ENCODE results near the gene RAD18. TPM values are rescaled to one million over a fixed set of nuclear protein-coding genes. Genes with fewer than 3 reads are reported as not detected.

Gene RAD18
- polyA plus RNA-seq, 4 donors, result 5.5 to 16.3 (median 8.1) TPM

DNA sequence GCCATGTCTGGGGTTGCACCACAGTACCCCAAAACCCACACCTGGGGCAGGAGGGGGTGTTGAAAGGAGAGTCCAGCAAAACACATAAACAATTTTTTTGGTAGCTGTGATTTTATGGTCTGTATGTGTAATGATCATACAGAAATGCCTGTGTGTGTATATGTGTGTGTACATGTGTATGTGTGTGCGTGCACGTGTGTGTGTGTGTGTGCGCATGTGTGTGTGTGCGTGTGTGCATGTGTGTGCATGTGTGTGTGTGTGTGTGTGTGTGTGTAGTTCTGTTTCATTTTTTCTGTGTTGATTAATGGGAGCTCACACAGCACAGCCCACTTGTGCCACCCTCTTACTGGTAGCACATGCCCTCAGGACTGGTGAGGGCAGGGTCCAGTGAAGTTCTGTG lies 97.6 kb downstream of the RAD18 start:
- Histone ChIP-seq H3K36me3 (ENCODE audit: control insufficient read depth in 3 of 3, insufficient read depth in 2 of 3, low read depth in 1 of 3, low read length in 3 of 3) (no peaks in the 10 kb centered on the region), H3K4me3 (ENCODE audit: low read depth in 1 of 3, low read length in 3 of 3) (no peak overlapping the region), H3K27me3 (ENCODE audit: control insufficient read depth in 3 of 3, insufficient read depth in 3 of 3, low read length in 3 of 3) (no peaks in the 10 kb centered on the region), H3K9me3 (ENCODE audit: control insufficient read depth in 2 of 2, insufficient read depth in 1 of 2, low read depth in 1 of 2, low read length in 1 of 2) (peaks cover 0 to 2% of the 10 kb centered on the region in 2 donors), H3K27ac (ENCODE audit: low read depth in 1 of 3, low read length in 2 of 3) (no peak overlapping the region), H3K4me1 (ENCODE audit: control insufficient read depth in 3 of 3, insufficient read depth in 2 of 3, low read depth in 1 of 3, low read length in 2 of 3) (no peaks in the 10 kb centered on the region)
- whole genome bisulfite sequencing, 3 donors, result 94 to 100% (median 95%) methylated on average over 4 of the region's 4 CpGs
- DNase-seq (no peak), FAIRE-seq (no peak)

DNA sequence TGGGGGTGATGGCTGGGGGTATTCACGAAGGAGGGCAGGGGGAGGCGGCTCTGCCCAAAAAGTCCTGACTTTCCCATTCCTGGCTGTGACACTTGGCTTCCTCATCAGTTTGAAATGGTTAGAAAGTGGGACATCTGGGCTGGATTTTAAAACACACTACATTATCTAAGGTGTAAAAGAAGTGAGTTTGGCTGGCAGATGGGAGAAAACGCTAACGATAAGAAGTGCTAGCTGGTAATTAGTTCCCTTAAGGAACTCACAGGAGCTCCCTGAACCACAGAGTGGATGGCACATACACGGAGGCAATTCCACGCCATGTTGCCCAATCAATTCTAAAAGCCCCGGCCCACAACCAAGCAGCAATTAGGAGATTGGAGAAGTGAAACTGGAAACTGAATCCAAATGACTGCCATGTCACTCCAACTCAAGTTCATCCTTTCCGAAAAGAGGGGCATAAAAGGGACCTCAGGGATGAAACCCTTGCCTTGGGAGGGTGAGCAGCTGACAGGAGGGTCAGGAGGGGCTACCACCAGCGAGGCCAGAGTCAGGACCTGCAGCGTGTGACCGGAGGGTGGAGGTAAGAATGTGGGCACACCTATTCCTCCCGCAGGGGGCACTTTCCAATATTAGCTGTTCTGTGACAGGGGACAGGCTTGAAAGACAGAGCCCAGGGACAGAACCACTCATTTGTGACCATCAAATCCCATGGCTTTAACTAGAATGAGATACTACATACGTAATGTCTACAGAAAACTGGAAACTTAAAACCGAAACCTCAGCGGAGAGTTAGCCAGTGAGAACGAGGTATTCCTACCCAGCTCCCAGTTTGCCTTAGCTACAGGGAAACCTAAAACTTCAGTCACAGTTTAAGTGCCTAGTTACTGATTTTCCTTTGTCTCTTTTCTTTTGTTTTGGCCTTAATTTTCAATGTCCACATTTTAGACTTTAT lies 98.6 kb downstream of the RAD18 start:
- FAIRE-seq, result no peak
- H3K27ac ChIP-seq (ENCODE audit: low read depth in 1 of 3, low read length in 2 of 3), result no peak overlapping the region
- WGBS, 3 donors, result 86 to 94% (median 89%) methylated on average over 16 of the region's 16 CpGs
- H3K27me3 ChIP-seq (ENCODE audit: control insufficient read depth in 3 of 3, insufficient read depth in 3 of 3, low read length in 3 of 3), result no peaks in the 10 kb centered on the region
- no peaks in the 10 kb centered on the region for H3K4me1 ChIP-seq (ENCODE audit: control insufficient read depth in 3 of 3, insufficient read depth in 2 of 3, low read depth in 1 of 3, low read length in 2 of 3)
- DNase-seq, result no peak
- no peaks in the 10 kb centered on the region for H3K36me3 ChIP-seq (ENCODE audit: control insufficient read depth in 3 of 3, insufficient read depth in 2 of 3, low read depth in 1 of 3, low read length in 3 of 3)
- peaks cover 0 to 2% of the 10 kb centered on the region in 2 donors for H3K9me3 ChIP-seq (ENCODE audit: control insufficient read depth in 2 of 2, insufficient read depth in 1 of 2, low read depth in 1 of 2, low read length in 1 of 2)
- H3K4me3 ChIP-seq (ENCODE audit: low read depth in 1 of 3, low read length in 3 of 3), result no peak overlapping the region

GRCh38 chr3:8863891-8864290 lies 99.4 kb downstream of the RAD18 start:
- FAIRE-seq (no peak), DNase-seq (no peak)
- no peaks in the 10 kb centered on the region for H3K36me3 ChIP-seq (ENCODE audit: control insufficient read depth in 3 of 3, insufficient read depth in 2 of 3, low read depth in 1 of 3, low read length in 3 of 3)
- no peak overlapping the region for H3K4me3 ChIP-seq (ENCODE audit: low read depth in 1 of 3, low read length in 3 of 3)
- 97 to 100% (median 97%) methylated on average over 4 of the region's 4 CpGs for WGBS, 3 donors
- no peaks in the 10 kb centered on the region for H3K27me3 ChIP-seq (ENCODE audit: control insufficient read depth in 3 of 3, insufficient read depth in 3 of 3, low read length in 3 of 3)
- H3K9me3 ChIP-seq (ENCODE audit: control insufficient read depth in 2 of 2, insufficient read depth in 1 of 2, low read depth in 1 of 2, low read length in 1 of 2), result peaks cover 0 to 2% of the 10 kb centered on the region in 2 donors
- H3K4me1 ChIP-seq (ENCODE audit: control insufficient read depth in 3 of 3, insufficient read depth in 2 of 3, low read depth in 1 of 3, low read length in 2 of 3), result no peaks in the 10 kb centered on the region
- H3K27ac ChIP-seq (ENCODE audit: low read depth in 1 of 3, low read length in 2 of 3), result no peak overlapping the region

GRCh38 chr3:8857720-8858367 lies 105.4 kb downstream of the RAD18 start:
- 96 to 98% (median 98%) methylated on average over 8 of the region's 8 CpGs for WGBS, 3 donors
- Histone ChIP-seq H3K4me3 (ENCODE audit: low read depth in 1 of 3, low read length in 3 of 3) (no peak overlapping the region), H3K27ac (ENCODE audit: low read depth in 1 of 3, low read length in 2 of 3) (no peak overlapping the region), H3K27me3 (ENCODE audit: control insufficient read depth in 3 of 3, insufficient read depth in 3 of 3, low read length in 3 of 3) (no peaks in the 10 kb centered on the region), H3K4me1 (ENCODE audit: control insufficient read depth in 3 of 3, insufficient read depth in 2 of 3, low read depth in 1 of 3, low read length in 2 of 3) (no peaks in the 10 kb centered on the region), H3K36me3 (ENCODE audit: control insufficient read depth in 3 of 3, insufficient read depth in 2 of 3, low read depth in 1 of 3, low read length in 3 of 3) (no peaks in the 10 kb centered on the region), H3K9me3 (ENCODE audit: control insufficient read depth in 2 of 2, insufficient read depth in 1 of 2, low read depth in 1 of 2, low read length in 1 of 2) (no peaks in the 10 kb centered on the region)
- DNase-seq (no peak), FAIRE-seq (no peak)

- 80 to 93% (median 92%) methylated on average over 1 of the region's 1 CpG for WGBS, 3 donors
- no peak for FAIRE-seq
- Histone ChIP-seq H3K4me1 (ENCODE audit: control insufficient read depth in 3 of 3, insufficient read depth in 2 of 3, low read depth in 1 of 3, low read length in 2 of 3) (no peaks in the 10 kb centered on the region), H3K27ac (ENCODE audit: low read depth in 1 of 3, low read length in 2 of 3) (no peak overlapping the region), H3K4me3 (ENCODE audit: low read depth in 1 of 3, low read length in 3 of 3) (no peak overlapping the region), H3K36me3 (ENCODE audit: control insufficient read depth in 3 of 3, insufficient read depth in 2 of 3, low read depth in 1 of 3, low read length in 3 of 3) (no peaks in the 10 kb centered on the region), H3K27me3 (ENCODE audit: control insufficient read depth in 3 of 3, insufficient read depth in 3 of 3, low read length in 3 of 3) (no peaks in the 10 kb centered on the region), H3K9me3 (ENCODE audit: control insufficient read depth in 2 of 2, insufficient read depth in 1 of 2, low read depth in 1 of 2, low read length in 1 of 2) (no peaks in the 10 kb centered on the region)
- DNase-seq, result no peak
Measured at GRCh38 chr3:8856721-8857120, 106.6 kb downstream of the RAD18 start.

DNA sequence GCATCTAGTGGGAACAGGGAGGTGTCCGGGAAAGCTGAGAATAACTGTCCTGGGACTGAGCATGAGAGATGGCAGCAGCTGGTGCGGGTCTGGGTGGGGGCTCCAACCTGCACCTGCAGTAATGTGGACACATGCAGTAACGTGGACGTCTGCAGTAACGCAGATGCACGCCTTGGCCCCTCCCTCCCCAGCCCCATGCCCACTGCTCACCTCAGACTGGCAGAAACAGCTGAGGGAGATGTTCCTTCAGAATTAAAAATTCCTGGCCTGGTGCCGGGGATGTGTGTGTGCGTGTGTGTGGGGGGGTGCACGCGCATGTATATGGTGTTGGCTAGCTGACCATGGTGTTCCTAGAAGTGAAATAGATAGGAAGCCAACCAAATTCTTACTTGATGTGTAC lies 107.2 kb downstream of the RAD18 start:
- FAIRE-seq (no peak), DNase-seq (no peak)
- Histone ChIP-seq H3K4me1 (ENCODE audit: control insufficient read depth in 3 of 3, insufficient read depth in 2 of 3, low read depth in 1 of 3, low read length in 2 of 3) (no peaks in the 10 kb centered on the region), H3K9me3 (ENCODE audit: control insufficient read depth in 2 of 2, insufficient read depth in 1 of 2, low read depth in 1 of 2, low read length in 1 of 2) (no peaks in the 10 kb centered on the region), H3K27ac (ENCODE audit: low read depth in 1 of 3, low read length in 2 of 3) (no peak overlapping the region), H3K27me3 (ENCODE audit: control insufficient read depth in 3 of 3, insufficient read depth in 3 of 3, low read length in 3 of 3) (no peaks in the 10 kb centered on the region), H3K4me3 (ENCODE audit: low read depth in 1 of 3, low read length in 3 of 3) (no peak overlapping the region), H3K36me3 (ENCODE audit: control insufficient read depth in 3 of 3, insufficient read depth in 2 of 3, low read depth in 1 of 3, low read length in 3 of 3) (no peaks in the 10 kb centered on the region)
- WGBS, 3 donors, result 94 to 97% (median 96%) methylated on average over 10 of the region's 10 CpGs

DNA sequence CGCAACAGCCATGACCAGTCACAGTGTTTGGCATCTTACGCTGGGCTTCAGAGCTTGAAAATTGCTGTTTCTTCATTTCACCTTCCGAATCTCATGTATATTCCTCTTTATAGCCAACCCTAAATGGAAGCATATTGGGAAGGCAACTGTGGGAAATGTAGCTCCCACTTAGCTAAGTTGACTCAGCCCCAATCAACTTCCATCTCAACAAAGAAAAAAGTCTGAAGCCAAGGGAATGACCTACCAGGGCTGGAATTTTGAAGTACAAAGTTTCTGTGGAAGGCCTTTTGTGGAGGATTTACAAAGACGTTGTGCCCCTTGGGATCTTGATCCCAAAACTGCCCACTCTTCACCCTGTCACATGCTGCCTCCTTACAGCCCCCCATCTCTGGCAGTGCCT lies 108.6 kb downstream of the RAD18 start:
- Histone ChIP-seq H3K36me3 (ENCODE audit: control insufficient read depth in 3 of 3, insufficient read depth in 2 of 3, low read depth in 1 of 3, low read length in 3 of 3) (no peaks in the 10 kb centered on the region), H3K4me1 (ENCODE audit: control insufficient read depth in 3 of 3, insufficient read depth in 2 of 3, low read depth in 1 of 3, low read length in 2 of 3) (no peaks in the 10 kb centered on the region), H3K27ac (ENCODE audit: low read depth in 1 of 3, low read length in 2 of 3) (no peak overlapping the region), H3K4me3 (ENCODE audit: low read depth in 1 of 3, low read length in 3 of 3) (no peak overlapping the region), H3K27me3 (ENCODE audit: control insufficient read depth in 3 of 3, insufficient read depth in 3 of 3, low read length in 3 of 3) (no peaks in the 10 kb centered on the region), H3K9me3 (ENCODE audit: control insufficient read depth in 2 of 2, insufficient read depth in 1 of 2, low read depth in 1 of 2, low read length in 1 of 2) (no peaks in the 10 kb centered on the region)
- no peak for DNase-seq
- WGBS, 3 donors, result 95 to 96% (median 96%) methylated on average over 4 of the region's 4 CpGs
- FAIRE-seq, result no peak

GRCh38 chr3:8853081-8853480 lies 110.2 kb downstream of the RAD18 start:
- no peak overlapping the region for H3K27ac ChIP-seq (ENCODE audit: low read depth in 1 of 3, low read length in 2 of 3)
- FAIRE-seq (no peak), DNase-seq (no peak)
- H3K36me3 ChIP-seq (ENCODE audit: control insufficient read depth in 3 of 3, insufficient read depth in 2 of 3, low read depth in 1 of 3, low read length in 3 of 3), result no peaks in the 10 kb centered on the region
- H3K4me1 ChIP-seq (ENCODE audit: control insufficient read depth in 3 of 3, insufficient read depth in 2 of 3, low read depth in 1 of 3, low read length in 2 of 3), result no peaks in the 10 kb centered on the region
- H3K4me3 ChIP-seq (ENCODE audit: low read depth in 1 of 3, low read length in 3 of 3), result no peak overlapping the region
- WGBS, 3 donors, result 92 to 99% (median 92%) methylated on average over 5 of the region's 5 CpGs
- no peaks in the 10 kb centered on the region for H3K27me3 ChIP-seq (ENCODE audit: control insufficient read depth in 3 of 3, insufficient read depth in 3 of 3, low read length in 3 of 3)
- H3K9me3 ChIP-seq (ENCODE audit: control insufficient read depth in 2 of 2, insufficient read depth in 1 of 2, low read depth in 1 of 2, low read length in 1 of 2), result no peaks in the 10 kb centered on the region
